RPMI8226 (cell line): Measurements from ENCODE around the gene YLPM1.

Source experiments
- DNase-seq: peaks from one replicate; pipeline ENCODE4 v3.0.0-alpha.2; 2015

The YLPM1 gene

DNA sequence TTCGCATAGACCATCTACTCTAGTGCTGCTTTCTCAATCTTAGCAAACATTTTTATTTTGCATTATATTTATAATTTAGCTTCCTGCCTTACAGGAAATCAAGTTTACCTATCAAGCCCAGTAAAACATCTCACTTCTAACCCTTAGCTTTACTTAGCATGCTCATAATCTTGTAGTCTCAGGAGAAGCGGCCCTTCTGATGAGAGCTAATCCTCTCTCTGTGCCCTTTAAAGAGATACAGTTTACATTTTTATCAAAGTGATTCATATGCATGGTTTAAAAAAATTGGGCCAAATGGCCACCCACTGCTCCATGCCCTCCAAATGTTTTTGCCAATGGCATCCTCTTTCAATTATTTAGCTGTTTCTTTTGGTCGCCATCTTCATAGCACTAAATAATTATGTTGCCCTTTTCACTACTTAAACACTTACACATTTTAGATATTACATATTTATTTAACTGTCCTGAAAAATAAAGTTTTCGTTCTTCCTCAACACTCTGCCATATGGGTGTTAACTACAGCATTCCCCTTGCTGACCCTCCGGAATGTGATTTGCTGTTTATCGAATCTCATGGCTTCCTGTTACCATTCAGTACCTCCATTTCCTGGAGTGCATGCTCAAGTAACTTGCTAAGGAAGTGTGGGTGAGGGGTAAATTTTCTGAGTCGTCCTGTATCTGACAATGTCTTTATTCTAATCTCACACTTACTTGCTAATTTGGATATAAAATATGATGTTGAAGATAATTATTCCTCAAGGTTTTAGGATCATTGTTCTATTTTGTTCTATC lies 29.3 kb downstream of the YLPM1 start:
- DNase-seq: no peak

GRCh38 chr14:74793506-74794155 lies 30.5 kb downstream of the YLPM1 start:
- no peak for DNase-seq

DNA sequence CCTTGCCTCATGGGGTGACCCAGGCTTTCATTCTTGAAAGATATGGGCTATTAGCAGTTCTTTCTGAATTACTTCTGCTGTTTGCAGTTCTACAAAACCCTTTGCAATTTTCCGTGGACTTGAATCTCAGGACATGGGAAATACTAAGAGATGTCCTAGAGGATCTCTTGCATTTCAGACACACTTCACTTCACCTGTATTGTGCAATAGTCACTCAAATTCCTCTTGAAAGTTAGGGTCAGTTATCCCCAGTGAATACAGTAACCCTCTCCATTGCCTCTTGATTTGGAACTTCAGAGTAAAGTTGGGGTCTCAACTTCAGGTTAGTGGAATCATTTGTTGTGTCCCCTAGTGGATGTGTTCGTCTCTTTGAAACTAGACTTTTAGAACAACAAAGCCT lies 31.8 kb downstream of the YLPM1 start:
- no peak for DNase-seq

DNA sequence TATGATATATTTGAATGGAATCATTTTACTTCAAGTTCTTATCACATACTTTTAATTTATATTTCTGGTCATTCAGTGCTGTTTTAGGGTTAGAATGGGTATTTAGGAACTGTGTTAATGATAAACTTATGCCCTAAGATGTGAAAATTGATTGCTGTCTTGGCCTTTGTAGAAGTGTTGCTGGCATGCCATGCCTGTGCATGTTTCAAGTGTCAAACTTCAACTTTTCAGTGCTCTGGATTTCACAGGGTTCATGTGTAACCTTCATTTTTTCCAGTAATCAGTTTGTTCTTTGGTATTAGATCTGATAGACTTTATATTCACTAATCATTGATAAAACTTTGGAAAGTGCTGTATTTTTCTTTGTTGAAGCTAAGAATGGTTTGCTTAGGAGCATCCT lies 36.6 kb downstream of the YLPM1 start:
- DNase-seq: no peak

DNA sequence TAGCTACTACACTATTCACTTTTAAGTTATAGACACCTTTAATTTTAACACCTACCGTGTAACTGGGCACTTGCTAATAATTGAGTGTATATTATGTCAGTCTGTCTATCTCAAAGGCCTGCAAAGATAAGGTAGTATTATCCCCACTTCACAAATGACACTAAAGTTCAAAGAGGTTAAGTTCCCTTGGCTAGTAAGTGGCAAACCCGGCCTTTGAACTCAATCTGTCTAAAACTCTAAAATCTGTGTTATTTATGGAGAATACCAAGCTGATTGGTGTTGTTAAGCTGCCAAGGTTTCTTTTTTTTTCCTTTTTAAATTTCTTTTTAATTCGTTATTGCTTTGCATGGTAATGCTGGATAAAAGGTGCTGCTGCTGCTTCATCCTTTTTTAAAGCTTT lies 37.7 kb downstream of the YLPM1 start:
- DNase-seq: no peak

GRCh38 chr14:74801396-74801795 lies 38.3 kb downstream of the YLPM1 start:
- DNase-seq: no peak

DNA sequence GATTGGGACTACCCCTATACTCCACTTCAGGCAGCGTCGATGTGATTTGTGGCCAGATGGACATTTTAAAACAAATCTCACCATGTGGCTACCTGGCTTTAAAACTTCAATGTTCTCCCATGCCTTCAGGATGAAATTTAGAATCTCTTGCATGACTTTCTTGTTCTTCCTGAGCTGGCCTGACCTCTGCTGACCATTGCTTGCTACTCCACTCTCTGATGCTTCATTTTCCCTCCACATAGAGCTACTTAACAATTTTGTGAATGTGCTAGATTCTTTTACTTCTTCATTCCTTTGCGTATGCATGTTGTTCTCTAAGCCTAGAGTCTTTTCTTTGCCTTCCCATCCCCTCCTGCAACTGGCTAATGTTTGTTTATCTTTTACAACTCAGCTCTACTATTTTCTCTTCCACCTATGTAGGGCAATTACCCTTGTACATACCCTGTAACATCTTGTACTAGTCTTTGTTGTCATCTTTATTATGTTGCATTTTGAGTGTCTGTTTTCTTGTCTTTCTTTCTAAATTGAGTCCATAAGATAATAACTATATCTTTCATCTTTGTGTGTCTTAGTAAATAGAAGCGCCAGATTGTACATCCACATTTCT lies 41.2 kb downstream of the YLPM1 start:
- DNase-seq: peak; percentile 8

DNA sequence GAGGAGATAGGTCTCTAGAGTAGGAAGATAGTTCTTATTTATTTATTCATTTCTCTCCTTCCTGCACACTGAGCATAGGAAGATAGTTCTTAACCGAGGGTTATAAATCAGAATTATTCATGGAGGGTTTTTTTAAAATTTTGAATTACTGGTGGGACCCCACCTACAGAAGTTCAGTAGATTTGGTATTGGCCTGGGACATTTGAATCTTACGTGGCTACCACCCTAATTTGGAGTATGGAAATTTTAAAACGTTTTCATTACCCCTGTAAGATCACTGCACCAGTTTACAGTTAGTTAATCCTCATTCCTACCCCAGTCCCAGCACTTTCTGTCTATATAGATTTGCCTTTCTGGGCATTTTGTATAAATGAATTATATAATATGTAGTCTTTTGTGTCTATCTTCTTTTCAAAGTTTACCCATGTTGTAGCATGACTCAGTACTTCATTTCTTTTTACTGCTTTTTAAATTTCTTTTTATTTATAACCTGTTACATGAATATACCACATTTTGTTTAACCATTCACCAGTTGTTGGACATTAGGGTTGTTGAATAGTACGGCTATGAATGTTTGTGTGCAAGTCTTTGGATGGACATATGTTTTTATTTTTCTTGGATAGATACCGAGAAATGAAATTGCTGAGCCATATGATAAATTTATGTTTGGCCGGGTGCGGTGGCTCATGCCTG lies 44.9 kb downstream of the YLPM1 start:
- no peak for DNase-seq

DNA sequence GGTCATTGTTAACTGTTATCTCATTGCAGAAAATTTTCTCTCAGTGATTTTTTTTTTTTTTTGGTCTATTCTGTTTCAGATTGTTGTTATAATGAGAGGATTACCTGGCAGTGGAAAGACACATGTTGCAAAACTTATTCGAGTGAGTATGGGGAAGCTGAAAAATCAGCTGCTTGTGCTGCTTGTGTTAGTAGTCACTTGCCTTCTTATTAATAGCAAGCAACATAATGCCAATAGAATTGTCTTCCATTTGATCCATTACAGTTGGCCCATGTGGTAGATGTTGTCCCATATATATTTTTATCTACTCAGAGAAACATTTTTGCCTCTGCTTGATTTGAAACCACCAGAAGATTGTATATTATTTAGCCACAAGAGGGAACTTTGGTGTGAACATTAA lies 53.0 kb downstream of the YLPM1 start:
- no peak for DNase-seq

DNA sequence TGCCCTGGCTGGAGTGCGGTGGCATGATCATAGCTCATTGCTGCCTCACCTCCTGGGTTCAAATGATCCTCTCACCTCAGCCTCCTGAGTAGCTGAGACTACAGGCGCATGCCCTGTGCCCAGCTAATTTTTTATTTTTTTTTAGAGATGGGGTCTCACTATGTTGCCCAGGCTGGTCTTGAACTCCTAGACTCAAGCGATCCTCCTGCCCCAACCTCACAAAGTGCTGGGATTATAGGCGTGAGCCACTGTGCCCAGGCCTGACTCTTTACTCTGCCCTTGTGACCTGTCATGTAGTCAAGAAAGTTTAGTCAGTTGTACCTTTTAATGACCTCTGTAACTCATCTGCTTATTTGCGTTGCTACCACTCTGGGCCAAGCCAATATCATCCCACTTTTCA lies 57.2 kb downstream of the YLPM1 start:
- DNase-seq: no peak

DNA sequence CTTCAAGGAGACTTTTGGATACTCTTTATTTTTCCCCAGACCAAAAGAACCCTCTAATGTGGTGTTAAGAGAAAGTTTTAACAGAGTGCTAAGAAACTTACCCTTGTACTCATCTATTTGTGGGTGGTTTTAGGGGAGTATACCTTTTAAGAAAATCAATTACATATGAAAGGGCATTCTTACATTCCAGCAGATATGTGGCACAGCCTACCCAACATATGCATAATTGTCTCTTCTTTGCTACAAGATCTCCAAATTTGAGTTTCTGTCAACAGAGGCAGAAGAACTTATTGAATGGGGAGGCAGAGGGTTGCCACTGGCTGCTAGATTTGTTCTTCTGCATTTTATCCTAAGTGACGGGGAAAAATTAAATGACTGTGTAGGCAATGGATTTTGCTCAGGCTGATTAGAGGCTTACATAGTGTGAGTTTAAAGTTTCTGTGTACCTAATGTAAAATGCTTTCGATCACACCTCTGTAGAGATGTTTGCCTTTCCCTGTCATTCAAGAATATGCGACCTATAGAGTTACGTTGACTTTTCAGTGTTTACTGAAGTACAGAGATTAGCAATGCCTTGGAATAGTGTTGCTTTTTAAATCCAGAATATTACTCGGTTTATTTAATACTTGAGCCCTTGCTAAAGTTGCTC lies 58.3 kb downstream of the YLPM1 start:
- DNase-seq: no peak

- no peak for DNase-seq
Observed at GRCh38 chr14:74824997-74825396, 61.9 kb downstream of the YLPM1 start.

DNA sequence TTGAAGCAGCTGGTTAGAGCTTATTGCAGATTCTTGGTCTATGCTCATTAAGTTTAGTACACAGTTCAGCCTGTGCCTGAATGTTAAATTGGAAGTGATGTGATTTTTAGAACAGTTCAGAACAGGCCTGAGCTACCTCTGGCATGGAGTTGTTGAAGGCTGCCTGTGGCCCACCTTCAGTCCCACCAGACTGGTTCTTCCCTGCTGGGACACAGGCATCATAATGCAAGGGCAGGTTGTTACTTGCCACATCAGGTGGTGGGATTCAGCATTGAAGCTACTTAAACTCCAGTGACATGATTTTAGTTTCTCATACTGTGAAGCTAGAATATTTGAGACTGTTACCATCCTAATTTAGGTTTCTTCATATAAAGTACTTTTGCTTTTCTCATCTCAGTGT lies 63.5 kb downstream of the YLPM1 start:
- no peak for DNase-seq

- no peak for DNase-seq
Observed at GRCh38 chr14:74829251-74829650, 66.1 kb downstream of the YLPM1 start.

DNA sequence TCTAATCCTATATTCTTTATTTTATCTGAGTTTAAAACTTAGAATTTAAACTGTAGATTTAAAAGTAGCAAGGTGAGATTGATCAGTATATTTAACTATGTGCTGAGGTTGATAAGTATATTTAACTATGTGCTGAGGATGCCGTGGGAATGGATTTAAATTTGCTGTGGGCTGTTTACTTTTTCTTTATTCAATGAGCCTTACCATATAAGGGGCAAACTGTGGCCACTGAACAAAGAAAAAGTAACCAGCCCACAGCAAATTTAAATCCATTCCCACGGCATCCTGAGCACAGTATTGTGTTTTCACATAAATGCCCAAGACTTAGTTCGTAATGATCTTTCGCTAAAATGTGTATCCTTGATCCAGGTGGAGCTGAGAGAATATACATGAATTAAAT lies 69.7 kb downstream of the YLPM1 start:
- DNase-seq: no peak

GRCh38 chr14:74834692-74835392 lies 71.7 kb downstream of the YLPM1 start:
- DNase-seq: no peak

DNA sequence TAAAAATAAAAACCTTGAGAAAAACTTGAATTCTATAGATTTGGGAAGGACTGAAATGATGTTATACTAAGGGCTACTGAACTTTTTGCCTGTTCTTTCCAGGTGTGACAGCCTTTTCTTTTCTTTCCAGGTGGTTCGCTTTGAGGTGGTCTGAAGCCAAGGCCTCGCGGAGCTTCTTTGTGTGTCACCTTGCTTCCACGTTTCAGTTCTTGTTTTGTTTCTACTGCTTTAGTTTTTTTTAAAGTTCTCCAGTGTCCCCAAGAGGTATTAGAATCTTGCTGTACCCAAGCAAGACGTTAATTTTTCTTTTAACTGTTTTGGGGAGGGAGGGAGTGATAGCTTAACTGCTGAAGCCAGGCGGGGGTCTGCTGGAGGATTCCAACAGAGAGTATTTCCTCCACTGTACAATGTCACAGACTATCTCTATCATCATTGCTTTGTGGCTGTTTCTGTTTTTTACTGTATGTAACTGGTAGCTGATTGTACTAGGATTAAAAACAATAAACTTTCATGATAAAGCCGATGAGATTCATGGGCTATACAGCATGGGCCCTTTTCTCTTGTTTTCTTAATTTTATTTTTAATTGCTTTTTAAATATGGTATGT lies 72.6 kb downstream of the YLPM1 start:
- no peak for DNase-seq

- DNase-seq: no peak
Observed at GRCh38 chr14:74836251-74836960, 73.3 kb downstream of the YLPM1 start.

DNA sequence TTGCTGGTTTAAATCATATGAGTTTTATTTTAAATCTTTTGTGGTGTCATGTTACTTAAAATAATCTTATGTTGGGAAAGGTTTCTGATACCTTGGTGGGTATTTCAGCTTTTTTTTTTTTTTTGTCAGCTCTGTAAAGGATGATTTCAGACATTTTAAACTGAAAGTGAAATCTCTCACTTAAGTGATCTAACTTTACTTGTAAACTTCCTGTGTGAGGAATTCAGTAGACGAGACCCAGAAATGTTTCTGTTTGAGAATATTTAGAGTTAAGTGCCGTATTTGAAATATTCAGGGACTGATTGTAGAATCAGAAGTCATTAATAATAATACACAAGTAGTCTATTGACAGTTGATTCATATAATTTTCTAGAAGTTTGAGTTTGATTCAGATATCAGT lies 75.0 kb downstream of the YLPM1 start:
- DNase-seq: no peak

- no peak for DNase-seq
Observed at GRCh38 chr14:74840603-74841030, 77.5 kb downstream of the YLPM1 start.
